AG09309 (cell line): ENCODE measurements around the gene SWI5.

Experiments
- DNase-seq: peaks from one replicate; pipeline ENCODE4 v3.0.0-alpha.2; 2010; ENCODE audit warnings: low read depth
- H3K4me3 ChIP-seq: 2 replicates; pipeline ENCODE4 v1.5.1; 2011; ENCODE audit warnings: mild to moderate bottlenecking, low read depth, low read length, moderate library complexity; ENCODE audit not compliant: control insufficient read depth
- TF ChIP-seq, protein P1 (sequence below): IDR thresholded peaks from 2 replicates; pipeline ENCODE4 v1.5.1; 2011; ENCODE audit warnings: mild to moderate bottlenecking, low read depth, low read length, inconsistent platforms; ENCODE audit not compliant: insufficient read depth, control insufficient read depth; ENCODE audit errors: missing control alignments

Gene SWI5

DNA sequence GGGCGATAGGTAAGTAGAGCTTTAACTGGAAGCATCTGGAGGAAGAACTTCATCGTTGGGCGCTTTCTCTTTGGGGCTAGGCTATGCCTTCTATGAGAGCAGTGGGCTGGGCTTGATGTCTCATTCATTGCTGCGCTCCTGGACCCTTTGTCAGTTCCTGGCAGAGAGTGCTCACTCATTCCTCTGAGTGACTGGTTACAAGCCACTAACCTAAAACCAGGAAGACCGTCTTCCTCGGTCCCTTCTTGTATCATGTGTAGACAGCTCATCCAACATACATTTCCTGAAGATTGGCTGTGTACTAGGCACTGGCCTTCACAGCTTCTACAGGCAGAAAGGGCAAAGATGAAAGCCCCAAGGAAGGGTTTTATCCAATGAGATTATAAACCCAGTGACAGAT lies 6.4 kb downstream of the SWI5 start:
- TF ChIP-seq, protein P1, sequence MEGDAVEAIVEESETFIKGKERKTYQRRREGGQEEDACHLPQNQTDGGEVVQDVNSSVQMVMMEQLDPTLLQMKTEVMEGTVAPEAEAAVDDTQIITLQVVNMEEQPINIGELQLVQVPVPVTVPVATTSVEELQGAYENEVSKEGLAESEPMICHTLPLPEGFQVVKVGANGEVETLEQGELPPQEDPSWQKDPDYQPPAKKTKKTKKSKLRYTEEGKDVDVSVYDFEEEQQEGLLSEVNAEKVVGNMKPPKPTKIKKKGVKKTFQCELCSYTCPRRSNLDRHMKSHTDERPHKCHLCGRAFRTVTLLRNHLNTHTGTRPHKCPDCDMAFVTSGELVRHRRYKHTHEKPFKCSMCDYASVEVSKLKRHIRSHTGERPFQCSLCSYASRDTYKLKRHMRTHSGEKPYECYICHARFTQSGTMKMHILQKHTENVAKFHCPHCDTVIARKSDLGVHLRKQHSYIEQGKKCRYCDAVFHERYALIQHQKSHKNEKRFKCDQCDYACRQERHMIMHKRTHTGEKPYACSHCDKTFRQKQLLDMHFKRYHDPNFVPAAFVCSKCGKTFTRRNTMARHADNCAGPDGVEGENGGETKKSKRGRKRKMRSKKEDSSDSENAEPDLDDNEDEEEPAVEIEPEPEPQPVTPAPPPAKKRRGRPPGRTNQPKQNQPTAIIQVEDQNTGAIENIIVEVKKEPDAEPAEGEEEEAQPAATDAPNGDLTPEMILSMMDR: no peak
- DNase-seq: no peak
- no peak overlapping the region for H3K4me3 ChIP-seq

DNA sequence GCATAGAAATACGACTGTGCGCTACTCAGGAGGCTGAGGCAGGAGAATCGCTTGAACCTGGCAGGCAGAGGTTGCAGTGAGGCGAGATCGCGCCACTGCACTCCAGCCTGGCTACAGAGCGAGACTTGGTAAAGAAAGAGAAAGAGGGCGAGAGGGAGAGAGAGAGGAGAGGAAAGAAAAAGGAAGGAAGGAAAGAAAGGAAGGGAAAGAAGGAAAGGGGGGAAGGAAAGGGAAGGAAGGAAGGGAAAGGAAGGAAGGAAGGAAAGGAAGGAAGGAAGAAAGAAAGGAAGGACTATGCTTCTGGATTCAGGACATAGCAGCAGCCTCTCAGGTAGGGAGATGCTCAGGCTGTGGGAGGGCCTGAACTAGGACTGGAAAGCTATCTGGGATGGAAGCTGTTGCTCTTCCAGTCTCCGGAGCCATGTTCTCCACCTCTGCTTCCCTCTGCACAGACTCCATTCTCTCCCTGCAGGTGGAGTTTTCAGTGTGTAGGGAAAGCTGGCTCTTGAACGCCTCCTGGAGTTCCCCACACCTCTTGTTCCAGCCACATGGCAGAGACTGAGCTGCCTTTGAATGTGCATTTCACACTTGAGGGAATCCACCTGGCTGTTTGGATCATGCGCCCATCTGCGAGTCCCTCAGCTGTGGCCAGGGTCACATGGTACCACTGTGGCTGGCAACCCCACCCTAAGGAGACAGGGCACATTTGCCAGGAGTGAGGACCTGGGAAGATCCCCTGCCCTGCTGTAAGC lies 9.1 kb downstream of the SWI5 start:
- H3K4me3 ChIP-seq: no peak overlapping the region
- no peak for DNase-seq
- TF ChIP-seq, protein P1: no peak

DNA sequence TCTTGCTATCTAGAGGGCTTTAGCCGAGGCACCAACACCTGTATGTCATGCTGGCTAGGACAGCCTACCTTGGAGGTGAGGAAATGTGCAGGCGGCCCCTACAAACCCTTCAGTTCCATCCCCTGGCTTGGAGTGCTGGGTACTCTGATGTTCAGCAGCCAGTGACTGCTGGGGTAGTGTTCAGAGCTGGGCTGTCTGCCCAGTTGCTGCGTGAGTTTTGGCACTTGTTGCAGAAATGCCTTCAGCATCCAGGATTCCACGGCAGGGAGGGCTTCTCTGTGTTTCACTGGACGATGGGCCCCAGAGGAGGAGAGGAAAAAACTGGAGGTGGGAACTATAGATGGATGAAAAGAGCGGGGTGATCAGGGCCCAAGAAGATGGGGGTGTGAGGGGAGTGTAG lies 10.4 kb downstream of the SWI5 start:
- TF ChIP-seq, protein P1: no peak
- H3K4me3 ChIP-seq: no peak overlapping the region
- no peak for DNase-seq

DNA sequence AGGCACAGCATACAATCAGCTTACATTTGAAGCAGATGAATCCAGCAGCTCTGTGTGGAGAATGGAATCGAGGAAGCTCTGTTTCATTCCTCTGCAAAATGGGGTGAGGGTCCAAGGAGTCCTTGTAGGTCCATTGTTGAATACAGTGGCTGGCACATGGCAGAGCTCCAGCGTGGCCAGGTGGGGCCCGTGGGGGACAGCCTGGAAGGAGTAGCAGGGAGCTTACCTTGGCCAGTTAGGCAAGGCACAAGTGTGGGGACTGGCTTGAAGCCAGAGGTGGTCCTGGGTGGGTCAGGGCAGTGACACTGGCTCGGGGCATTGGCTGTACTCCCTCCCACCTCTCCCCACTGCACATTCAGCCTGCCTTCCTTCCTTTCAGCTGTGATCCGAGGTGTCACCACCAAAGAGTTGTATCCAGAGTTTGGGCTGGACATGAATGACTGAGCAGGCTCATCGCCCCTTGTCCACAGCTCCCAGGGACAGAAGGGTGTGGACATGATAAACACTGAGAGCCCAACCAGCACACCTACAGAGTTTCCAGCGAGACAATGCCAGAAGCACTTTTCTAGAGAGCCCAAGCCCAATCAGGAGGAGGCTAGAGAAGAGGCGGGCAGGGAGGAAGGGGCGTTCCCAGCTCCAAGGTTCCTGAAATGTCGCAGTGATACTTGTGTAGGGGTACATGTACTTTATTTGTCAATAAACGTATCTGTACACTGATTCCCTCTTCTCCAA lies 12.4 kb downstream of the SWI5 start:
- no peak for DNase-seq
- TF ChIP-seq, protein P1: no peak
- H3K4me3 ChIP-seq: no peak overlapping the region

DNA sequence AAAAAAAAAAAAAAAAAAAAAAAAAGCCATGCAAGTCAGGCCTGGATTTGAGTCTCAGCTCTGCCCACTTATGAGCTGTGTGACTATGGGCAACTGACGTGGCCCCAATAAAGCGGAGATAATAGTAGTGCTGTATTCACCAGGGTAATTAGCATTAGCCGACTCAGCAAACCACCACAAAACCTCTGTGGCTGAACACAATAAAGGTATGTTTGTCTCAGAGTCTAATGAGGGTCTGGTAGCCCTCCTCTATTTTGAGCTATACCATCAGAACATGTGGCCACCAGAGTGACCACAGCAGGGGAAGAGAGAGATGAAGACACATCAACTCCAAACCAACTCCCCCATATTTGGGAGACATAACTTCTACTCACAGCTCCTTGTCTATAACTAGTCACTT lies 15.9 kb downstream of the SWI5 start:
- no peak overlapping the region for H3K4me3 ChIP-seq
- DNase-seq: no peak
- TF ChIP-seq, protein P1: no peak

DNA sequence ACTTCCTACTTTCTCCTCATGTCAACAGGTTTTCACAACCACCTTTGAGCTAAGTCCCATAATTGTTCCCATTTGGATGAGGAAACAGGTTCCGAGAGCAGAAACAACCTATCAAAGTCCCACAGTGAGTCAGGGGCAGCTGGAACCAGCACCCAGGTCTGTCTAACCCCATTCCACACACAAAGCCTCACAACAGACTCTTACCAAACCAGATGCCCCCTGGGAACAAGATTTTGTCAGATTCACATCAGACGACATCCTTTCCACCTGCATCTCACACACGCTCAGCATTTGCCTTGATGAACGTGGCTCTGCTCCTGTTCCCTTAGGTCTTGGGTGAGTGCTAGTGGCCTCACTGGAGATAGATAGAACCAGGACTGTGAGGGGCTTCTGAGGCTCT lies 17.0 kb downstream of the SWI5 start:
- TF ChIP-seq, protein P1: no peak
- no peak for DNase-seq
- no peak overlapping the region for H3K4me3 ChIP-seq

DNA sequence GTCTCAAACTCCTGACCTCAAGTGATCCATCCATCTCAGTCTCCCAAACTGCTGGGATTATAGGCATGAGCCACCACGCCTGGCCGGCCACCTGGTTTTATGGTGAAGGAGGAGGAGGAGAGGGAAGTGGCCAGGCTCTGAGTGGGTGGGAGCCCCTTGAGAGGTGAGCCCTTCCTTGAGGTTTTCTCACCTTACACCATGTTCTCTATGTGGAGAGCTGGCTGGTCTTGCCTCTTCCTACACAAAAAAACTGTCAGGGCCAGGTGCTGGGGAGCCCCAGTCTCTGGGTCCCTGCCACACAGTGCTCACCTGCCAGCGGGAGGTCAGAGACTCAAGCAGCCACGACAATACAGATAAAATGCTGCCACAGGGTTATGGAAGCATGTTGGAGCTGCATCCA lies 18.1 kb downstream of the SWI5 start:
- TF ChIP-seq, protein P1: no peak
- DNase-seq: no peak
- no peak overlapping the region for H3K4me3 ChIP-seq
